OCI-M1 (cell line): ENCODE results near the gene PROM1.
A peak's percentile ranks its signal among the peaks of the same experiment; 100 is the strongest.

Experiments used
- DNase-seq: peaks from one replicate; lab custom pipeline; 2025; lab: John Stamatoyannopoulos, UW

The PROM1 gene

DNA sequence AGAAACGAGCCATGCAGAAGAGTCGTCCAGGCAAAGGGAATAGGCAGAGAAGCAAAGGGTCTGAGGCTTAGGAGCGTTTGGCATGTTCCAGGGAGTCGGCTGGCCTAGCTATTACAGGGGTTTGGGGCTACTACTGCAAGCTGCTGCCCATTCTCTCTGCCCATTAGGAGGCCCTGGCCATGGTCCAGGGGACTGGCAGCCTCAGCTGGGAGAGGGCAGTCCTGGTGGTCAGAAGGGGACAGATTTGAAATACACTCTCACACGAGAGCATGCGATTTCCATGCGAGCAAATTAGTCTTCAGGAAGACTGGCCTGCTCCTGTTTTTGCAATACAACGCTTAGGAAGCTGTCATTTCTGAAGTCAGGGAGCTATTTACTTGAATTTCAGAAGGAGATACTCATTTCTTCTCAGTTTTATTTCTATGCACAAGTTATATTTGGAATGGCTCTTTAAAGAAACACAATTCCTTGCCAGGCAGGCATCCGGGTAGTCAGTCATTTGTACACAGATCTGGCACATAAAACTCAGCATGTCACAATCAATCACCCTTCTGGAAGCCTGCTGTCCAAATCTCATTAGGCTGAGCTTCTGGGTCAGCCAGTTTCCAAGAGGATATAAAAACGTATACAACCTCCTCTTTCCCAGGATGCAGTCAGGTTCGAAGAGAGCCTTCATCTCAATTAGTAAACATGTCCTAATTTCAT is 27.0 kb downstream of the PROM1 start:
- no peak for DNase-seq

DNA sequence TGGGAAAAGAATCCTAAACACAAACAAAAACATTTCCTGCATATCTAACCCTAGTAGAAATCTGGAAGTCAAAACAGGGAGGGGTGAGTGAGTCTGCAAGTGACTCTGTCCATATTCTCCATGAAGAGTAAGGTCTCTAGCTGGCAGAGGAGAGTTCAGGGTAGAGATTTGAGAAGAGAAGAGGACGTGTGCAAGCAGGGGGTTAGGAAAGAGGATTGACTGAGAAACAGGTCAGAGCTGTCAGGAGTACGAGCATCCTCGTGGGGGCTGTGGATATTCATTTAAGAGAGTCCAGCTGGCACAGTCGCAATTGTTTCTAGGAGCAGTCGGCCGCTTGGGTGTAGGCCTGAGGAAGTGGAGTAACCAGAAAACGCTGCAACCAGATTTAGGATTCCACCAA is 27.9 kb downstream of the PROM1 start:
- DNase-seq, result no peak

DNA sequence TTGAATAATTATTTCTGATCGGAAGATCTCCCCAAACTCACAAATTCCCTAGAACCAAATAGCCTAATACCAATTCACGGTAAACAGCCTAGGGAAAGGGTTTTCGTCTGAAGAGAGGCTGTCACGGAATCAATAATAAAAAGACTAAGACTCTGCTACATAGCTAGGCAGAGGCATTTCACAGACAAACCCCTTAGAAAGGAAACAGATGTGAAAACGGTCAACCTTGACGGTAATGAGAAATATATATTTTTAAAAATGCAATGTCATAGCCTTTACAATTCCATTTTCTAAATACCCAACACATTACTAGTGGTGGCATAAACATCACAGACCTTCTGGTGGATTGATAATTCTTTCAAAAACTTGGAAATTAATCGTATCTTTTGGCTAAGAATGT is 28.4 kb downstream of the PROM1 start:
- DNase-seq, result no peak

DNA sequence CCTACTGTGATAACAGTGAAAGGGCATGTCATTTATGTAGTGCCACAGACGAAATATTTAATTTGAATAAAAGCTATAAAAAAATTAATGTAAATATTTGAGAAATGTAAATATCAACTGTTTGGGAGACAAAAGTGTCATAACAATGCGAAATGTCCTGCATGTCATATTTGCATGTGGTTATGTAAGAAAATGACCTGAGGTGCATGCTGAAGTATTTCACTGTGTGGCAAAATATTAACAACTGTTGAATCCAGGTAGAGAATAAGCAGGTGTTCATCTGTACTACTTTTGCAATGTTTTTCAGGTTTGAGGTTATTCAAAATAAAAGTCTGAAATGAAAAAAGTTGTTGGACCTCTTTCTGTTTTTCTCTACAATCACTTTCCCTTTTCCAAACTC is 30.9 kb downstream of the PROM1 start:
- no peak for DNase-seq

DNA sequence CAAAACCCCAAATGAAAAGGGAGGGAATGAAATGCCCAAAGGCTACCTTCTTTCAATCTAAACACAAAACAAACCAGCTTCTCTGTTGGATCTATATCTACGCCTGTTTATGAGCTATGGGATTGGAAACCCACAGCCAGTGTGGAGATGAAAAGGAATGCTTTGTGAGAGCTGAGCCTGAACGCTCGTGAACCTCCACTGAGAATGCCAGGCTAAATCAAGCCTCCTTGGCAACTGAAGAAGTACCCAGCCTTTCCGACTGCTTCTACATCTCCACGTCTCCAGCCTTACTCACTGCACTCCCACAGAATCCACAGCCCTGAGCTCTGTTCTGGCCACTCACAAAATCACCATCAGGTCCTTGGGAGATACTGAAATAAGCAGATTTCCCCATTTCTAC is 31.8 kb downstream of the PROM1 start:
- DNase-seq, result no peak

DNA sequence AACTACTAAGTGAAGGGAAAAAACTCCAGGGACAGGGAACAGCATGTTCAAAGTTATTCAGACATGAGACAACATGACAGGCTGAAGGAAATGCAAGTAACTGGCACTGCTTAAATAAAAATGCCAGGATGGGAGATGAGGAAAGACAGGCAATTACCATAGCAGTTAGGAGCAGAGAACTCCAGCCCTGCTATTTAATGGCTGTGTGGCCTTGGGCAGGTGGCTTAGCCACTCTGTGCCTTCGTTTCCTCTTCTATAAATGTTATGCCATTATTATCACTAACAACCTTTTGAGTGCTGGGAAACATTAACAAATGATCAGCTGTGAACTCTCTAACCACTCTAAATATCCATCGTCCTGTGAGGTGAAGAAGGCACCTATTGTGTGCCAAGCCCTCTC is 32.7 kb downstream of the PROM1 start:
- DNase-seq, result no peak

DNA sequence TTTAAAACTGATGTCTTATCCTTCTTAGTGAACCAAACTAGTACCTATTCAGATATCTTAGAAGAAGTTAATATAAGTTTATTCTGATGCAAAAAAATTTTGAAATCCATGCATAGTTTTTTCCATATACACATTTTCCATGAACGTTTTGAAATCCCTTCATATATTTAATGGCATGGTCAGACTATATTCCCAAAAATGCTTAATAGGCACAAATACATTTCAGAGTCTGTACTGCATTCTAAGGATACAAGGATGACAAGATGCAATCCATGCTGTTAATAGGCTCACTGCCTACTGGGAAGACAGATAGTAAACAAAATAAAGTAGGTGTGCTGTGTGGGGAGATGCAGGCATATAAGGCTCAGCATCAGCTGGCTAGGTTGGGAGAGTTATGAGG is 33.2 kb downstream of the PROM1 start:
- no peak for DNase-seq

DNA sequence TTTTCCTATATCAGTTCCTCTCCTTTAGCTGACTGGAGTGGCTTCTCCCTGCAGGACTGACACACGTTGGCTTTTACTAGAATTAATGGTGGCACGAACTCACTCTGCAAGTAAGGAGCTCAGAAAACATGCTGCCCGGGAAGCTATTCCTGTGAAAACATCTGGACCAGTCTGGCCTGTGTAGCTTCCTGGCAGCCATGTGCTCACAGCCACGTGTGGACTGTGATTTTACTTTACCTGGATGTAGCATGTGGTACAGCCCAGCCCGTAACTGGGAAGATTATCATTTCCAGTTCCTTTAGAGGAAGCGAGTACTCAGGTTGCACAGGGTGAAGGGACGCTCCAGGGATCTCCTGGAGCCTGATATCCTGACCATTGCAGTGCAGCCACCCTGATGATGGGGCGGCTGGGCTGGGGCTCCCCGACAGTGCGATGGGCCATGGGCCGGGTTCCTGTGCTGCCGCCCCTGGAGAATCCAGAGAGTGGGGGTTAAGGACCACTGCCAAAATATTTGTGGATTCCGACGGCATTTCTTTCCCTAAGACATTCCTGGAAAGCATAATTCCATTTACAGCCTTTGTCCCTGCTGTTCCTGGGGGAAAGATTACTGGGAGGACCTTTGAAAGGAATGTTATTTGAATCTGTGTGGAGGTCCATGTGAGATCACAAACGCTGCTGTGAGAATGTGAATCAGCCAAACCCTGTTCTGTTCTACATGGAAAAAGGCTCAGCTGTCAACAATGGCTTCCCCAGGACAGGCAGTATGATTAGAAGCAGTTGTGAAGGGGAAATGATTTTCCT is 35.0 kb downstream of the PROM1 start:
- DNase-seq, result no peak

DNA sequence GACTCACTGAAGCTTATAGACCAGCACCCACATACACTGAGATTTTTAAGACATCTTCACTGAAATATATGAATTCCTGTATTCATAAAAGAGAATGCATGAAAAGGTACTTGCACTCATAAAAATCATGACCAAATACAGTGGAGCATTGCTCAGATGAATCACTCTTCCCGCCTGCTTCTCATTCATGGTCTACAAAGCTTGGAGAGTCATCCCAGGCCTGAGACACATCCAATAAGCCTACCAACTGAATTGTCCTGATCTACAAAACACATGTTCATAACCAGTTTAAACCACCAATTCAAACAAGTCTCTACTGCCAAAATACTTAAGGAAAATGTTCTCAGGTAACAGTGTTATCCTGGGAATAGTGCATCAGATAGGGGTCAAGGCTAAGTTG is 38.1 kb downstream of the PROM1 start:
- DNase-seq, result no peak

DNA sequence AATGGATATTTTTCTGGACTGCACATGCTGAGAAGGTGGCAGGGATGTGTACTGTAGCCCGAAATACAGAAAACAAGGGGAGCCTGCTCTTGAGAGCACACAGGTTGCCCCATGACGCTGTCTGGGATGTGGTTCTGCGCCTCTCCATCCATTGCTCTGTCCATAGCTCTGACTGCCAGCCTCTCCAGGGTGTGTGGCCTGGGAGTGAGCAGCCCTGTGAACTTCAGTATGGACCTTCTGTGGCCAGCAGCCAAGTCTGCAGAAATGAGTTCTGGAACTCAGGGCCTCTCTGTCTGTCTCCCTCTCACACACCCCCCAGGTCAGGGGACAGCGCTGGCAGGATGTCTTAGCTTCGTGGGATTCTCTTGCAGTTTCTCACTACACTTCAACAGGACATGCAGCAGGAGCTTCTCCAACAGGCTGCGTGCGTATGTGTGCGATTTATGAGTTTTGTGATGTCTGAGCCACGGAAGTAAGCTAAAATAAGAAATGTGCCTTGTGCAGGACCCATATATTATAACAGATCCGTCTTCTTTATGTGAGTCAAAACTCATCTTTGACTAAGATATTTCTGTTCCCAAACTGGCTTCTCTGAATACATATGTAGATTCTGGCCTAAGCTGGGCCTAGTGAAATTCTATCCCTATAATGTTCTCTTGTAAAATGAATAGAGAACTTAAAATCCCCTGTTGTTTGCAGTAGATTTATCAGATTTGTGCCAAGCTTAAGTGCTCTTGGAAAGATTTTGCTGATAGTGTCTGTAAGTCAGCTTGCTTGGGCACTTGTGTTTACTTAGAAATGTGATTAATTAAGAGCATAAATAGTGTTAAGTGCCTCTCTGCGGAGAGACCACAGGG is 40.0 kb downstream of the PROM1 start:
- DNase-seq, result no peak

DNA sequence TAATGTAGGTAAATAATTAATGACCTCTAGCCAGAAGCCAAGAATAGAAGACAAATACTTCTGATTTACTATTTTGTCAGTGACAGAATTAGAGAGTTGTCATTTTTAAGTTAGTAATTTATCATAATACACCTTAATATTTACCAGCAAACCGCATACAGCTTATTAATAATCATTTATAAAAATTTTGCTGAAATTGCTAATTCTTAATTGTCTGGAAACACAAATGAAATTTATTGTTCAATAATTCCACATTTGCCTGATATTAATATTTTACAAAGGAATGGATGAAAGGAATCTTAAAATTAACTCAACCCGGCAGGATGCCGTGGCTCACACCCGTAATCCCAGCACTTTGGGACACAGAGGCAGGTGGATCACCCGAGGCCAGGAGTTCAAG is 44.7 kb downstream of the PROM1 start:
- DNase-seq, result no peak

DNA sequence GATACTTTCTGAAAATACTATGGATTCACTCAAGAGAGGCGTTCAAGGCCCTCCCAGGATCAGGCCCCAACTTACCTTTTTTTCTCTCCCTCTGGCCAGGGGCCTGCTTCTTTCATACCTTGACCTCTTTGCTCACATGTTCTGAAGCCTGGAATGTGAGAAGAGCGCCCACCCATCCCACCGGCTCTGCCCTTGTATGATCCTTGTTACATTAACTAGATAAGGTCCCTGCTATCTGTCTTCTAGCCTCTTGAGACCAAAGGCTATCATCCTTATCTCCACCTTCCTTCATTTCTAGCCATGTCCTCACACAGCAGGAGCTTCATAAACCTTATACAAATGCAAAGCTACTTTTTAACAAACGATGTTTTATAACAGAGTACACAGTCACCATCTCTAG is 45.9 kb downstream of the PROM1 start:
- DNase-seq, result no peak

DNA sequence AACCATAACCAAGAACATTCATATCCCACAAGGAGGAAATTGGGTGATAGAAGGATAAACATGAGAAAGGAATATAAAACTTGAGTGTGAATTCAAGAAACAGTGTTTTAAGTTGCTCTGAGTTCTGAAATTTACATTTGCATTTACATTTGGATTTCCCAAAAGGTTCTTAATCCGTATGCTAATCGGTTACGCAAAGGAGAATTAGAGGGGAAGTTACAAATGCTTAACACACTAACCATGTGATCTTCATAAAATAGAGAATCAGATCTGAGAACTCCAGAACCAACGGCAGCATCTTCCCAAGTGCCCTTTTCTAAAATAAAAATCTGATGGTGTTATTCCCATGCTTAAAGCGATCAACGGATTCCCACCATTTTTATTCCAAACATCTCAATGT is 48.0 kb downstream of the PROM1 start:
- no peak for DNase-seq

DNA sequence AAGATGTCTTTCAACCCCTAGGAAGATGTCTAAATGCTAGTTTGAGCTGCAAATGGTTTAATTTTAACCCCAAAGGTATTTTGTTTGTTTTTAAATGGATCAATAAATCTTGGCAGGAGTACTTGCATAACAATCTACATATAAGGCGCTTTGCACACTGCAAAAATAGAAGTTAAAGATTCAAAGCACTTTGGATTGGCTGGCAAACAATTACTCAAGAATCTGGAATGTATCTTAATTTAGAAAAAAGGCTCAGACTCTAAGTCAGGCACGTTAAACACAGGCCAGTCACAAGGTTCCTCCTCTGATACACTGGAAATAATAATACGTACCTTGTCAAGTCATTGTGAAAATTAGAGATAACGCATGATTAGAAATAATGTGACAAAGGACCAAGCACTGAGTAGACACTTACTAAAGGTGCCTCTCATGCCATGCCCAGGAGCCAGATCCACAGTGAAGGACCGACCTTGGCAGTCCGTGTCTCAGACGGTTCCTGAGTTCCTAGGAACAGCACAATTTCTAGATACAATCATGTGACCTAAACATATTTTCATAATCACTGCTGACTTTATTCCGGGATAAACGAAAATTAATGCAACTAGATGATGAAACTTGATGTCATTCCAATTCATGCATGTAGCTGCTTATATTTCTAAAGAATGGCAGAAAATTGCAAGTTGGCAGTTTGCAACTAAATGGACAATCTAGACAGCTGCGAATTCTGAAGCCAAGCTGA is 49.6 kb downstream of the PROM1 start:
- no peak for DNase-seq

DNA sequence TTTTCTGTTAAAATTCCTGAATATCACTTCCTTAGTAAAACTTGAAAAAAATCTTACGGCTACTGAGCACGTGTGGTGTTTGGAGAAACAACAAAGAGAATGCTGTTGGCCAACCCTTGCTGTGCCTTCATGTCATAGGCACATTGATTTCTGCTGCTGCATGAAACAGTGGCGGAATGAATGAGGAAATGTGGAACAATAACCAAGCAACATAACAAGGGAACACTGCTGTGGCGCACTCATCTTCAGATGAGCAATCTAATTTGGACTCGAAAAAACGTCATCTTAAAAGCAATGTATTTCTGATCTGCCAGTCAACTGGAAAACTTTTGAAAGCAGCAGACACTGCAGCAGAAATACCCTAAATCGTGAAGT is 51.4 kb downstream of the PROM1 start:
- DNase-seq, result no peak

DNA sequence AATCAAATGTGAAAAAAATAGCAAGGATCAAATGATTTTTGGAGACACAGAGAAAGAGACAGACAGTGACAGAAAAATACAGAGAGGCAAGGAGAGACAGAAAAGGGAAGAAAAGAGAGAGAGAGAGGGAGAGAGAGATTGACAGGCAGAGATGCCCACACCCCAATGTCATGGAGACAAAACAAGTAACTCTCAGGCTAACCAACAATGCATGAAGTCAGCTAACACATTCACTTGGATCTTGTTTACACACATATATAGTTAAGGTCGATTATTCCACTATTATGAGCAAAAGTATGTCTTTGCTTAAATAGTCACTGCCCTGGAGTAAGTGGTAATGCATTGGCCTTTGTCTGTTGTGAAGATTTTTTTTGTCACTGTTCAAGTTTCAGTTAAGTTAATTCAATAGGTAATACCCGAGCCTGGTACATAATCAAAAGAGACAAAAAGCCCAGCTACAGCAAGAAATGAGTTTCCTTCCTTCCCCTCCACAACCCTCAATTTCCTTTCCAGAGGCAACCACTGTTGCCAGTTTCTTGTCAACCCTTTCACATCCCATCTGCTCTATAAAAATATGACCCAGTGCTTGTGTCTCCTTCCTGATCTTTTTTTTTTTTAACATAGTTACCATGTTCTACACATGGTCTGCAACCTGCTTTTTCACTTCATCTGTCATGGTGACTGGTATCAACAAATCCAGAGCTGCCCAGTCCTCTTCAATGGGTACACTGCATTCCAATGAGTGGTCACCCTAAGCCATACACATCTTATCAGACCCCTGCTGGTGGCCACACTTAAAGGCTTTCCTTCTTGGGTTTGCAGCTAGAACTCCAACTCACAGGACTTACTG is 52.1 kb downstream of the PROM1 start:
- DNase-seq, result no peak

DNA sequence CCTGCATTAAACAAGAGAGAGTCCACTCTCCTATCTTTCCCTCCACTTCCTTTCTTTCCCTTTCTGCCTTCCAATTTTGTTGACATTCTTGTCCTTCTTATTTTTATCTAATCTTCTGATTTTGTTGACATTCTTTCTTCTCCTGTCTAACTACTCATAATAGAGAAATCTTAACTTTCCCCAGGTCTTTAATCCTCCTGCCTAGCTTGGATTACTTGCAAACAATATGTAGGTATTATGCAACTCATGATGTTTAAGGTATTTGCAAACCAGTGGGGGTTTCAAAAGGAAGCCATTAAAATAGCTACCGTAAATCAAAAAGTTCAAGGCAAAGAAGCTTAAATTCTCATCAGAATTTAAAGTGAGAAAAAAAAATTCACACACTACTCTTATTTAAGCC is 53.9 kb downstream of the PROM1 start:
- no peak for DNase-seq

DNA sequence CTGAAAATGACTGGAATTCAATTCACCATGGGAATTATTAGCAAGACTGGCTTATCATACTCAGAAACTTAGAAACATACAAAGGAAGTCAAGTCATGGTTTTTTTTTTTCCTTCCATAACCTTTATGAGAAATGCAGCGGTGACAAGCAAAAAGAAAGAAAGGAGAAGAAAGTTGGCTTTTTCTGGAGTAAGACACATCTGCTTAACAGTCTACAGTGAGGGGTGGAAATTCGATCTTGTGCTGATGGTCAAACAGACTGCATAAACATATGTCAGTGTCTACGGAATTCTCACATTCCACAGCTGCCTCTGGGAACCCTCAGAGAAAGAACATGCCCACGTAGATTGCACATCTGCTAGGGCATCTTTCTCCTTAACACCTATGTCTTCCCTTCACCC is 54.6 kb downstream of the PROM1 start:
- DNase-seq, result no peak

DNA sequence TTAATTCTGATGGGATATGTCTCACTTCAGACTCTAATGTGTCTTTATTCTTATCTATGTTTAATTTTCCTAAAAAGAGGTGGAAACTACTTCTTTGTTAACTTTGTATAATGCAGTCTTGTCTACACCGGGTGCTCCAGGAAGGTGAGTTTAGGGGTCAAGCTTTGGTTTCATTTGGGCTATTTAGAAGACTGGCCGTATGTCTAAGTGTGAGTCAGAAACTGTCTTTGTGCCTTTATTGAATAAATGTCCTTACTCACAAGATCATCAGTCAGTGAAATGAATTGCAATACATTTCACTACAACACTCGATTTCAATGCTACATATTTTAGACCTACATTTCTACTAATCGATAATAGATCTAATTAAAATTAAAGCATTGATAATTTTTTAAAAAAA is 56.2 kb downstream of the PROM1 start:
- DNase-seq, result no peak

DNA sequence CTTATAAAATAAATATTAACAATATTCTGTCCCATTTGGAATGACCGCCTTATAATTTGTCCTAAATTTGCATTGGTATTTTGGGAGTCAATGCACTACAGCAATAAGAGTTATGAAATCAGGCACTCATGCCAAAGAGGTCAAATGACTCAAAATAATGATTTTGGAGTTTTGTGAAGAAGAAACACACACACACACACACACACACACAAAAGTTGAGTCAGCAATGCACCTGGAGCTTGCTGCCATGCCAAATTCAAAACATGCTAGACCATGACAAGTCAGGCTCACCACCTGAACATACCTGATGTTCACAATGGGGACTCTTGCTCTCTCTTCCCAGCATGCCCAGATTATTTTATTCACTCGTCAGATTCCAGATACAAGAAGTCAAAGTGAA is 56.7 kb downstream of the PROM1 start:
- no peak for DNase-seq

DNA sequence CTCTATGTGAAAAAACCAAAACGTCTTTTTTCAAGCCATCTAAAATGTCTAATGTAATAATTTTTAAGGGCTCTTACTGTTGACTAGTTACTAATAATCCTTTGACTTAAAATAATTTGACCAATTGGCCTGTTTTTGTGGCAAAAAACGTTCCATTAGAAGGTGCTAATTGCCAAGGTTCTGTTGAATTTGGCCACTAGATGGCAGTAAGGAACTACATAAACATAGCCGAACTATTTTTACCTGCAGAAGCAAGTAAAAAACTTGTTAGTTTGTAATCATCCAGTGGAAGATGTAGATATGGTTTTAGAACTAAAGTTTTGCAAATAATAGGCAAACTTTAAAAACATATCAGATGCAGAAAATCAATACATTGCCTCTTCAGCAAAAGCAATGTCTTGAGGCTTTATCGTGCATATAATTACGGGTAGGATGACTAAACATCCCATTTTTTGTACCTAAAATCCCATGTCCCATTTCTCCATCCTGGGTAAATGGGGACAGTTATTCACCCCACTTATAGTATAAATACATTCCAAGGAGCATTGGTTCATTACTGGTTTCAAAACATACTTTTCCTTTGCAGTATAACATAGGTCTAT is 57.6 kb downstream of the PROM1 start:
- peak; percentile 72 for DNase-seq
